OCI-LY7 (cell line): ENCODE results near the gene ATP6V0D1. TPM values are rescaled to one million over a fixed set of nuclear protein-coding genes. Genes with fewer than 3 reads are reported as not detected.

Experiments
- BruUV-seq: library from RNA; stranded (reverse); fragments of 400-500 nt; replicated peaks from 2 replicates; lab custom pipeline; 2021; lab: Mats Ljungman, UMichigan
- CTCF ChIA-PET: fragments of 300-600 bp; sonication (Branson Sonifier 250); formaldehyde crosslinking; loops from one replicate; lab custom pipeline; 2022; ENCODE audit warnings: antibody characterized with exemption; ENCODE audit not compliant: unreplicated experiment; lab: Charles Lee
- POLR2A ChIA-PET: fragments of 300-600 bp; sonication (Branson Sonifier 250); formaldehyde crosslinking; loops from one replicate; lab custom pipeline; 2022; ENCODE audit warnings: antibody characterized with exemption; lab: Charles Lee
- DNase-seq: peaks from one replicate; pipeline ENCODE4 v3.0.0-alpha.2; 2015; ENCODE audit warnings: low spot score
- H2AFZ ChIP-seq: fragments of 200-600 bp; sonication (generic), shearing (Covaris generic); 2 replicates; pipeline ENCODE4 v1.6.1; 2014; ENCODE audit warnings: mild to moderate bottlenecking, antibody characterized with exemption, low read length, moderate library complexity
- H3K27ac ChIP-seq: fragments of 200-600 bp; sonication (generic); 2 replicates; pipeline ENCODE4 v1.5.1; 2014; ENCODE audit warnings: mixed run types, low read depth, mild to moderate bottlenecking, moderate library complexity, low read length, inconsistent platforms; ENCODE audit not compliant: poor library complexity, severe bottlenecking
- H3K36me3 ChIP-seq: fragments of 200-600 bp; sonication (generic); 2 replicates; pipeline ENCODE4 v1.6.1; 2014; ENCODE audit warnings: mild to moderate bottlenecking, antibody characterized with exemption, low read length, moderate library complexity, mixed read lengths; ENCODE audit not compliant: insufficient read depth
- H3K4me1 ChIP-seq: fragments of 200-600 bp; sonication (generic); 2 replicates; pipeline ENCODE4 v1.5.1; 2014; ENCODE audit warnings: mild to moderate bottlenecking, low read length; ENCODE audit not compliant: insufficient read depth, poor library complexity, severe bottlenecking
- H3K4me2 ChIP-seq: fragments of 200-600 bp; sonication (generic); 2 replicates; pipeline ENCODE4 v1.6.1; 2014; ENCODE audit warnings: mild to moderate bottlenecking, low read length
- H3K4me3 ChIP-seq: fragments of 200-600 bp; sonication (generic); 2 replicates; pipeline ENCODE4 v1.5.1; 2014; ENCODE audit warnings: mild to moderate bottlenecking, low read depth, low read length; ENCODE audit not compliant: poor library complexity, severe bottlenecking
- H3K79me2 ChIP-seq: fragments of 200-600 bp; sonication (generic); 2 replicates; pipeline ENCODE4 v1.6.1; 2016; ENCODE audit warnings: low read depth, mild to moderate bottlenecking, low read length, moderate library complexity, mixed read lengths; ENCODE audit not compliant: insufficient read depth
- H3K9me2 ChIP-seq: fragments of 200-600 bp; sonication (generic); 2 replicates; pipeline ENCODE4 v1.6.1; 2016; ENCODE audit warnings: mild to moderate bottlenecking, low read length, mixed read lengths; ENCODE audit not compliant: insufficient read depth
- H3K9me3 ChIP-seq: fragments of 200-600 bp; sonication (generic); 2 replicates; pipeline ENCODE4 v1.6.1; 2014; ENCODE audit warnings: mild to moderate bottlenecking, mixed run types, low read length, mixed read lengths
- H4K20me1 ChIP-seq: fragments of 200-600 bp; sonication (generic); 2 replicates; pipeline ENCODE4 v1.6.1; 2014; ENCODE audit warnings: mild to moderate bottlenecking, antibody characterized with exemption, low read length, moderate library complexity, mixed read lengths; ENCODE audit not compliant: insufficient read depth
- CTCF ChIP-seq: fragments of 200-600 bp; sonication (generic); conservative IDR thresholded peaks from 2 replicates; pipeline ENCODE4 v1.5.1; 2014; ENCODE audit warnings: mild to moderate bottlenecking, antibody characterized with exemption, low read length, moderate library complexity, mixed read lengths
- EZH2phosphoT487 ChIP-seq: fragments of 200-600 bp; sonication (generic); IDR thresholded peaks from 2 replicates; pipeline ENCODE4 v1.6.1; 2018; ENCODE audit warnings: low read depth, borderline replicate concordance, mild to moderate bottlenecking, mixed run types, antibody characterized with exemption, low read length, moderate library complexity, mixed read lengths
- intact Hi-C: fragments of 100-400 bp; cut with micrococcal nuclease; formaldehyde crosslinking; loops from one replicate; pipeline ENCODE4 v1.10.0; 2022; ENCODE audit not compliant: unreplicated experiment
- total RNA-seq, 2 experiments: library from RNA; depleted of rRNA in 1 of 2; stranded (reverse); fragments of >200 nt in 1 of 2; shearing (Covaris generic) in 1 of 2; gene quantifications; 2 replicates each; pipeline ENCODE4 v1.2.3, GENCODE V29; 2014 to 2022

The ATP6V0D1 gene
- total RNA-seq, 2 experiments from 2014 or later: 24.4 to 38.0 TPM

- Histone ChIP-seq H3K9me3 (no peaks in the 10 kb centered on the region), H3K9me2 (no peaks in the 10 kb centered on the region), H3K4me2 (no peak overlapping the region), H3K27ac (no peak overlapping the region), H3K4me3 (no peak overlapping the region), H3K79me2 (no peaks in the 10 kb centered on the region), H3K4me1 (no peaks in the 10 kb centered on the region), H2AFZ (no peak overlapping the region), H3K36me3 (no peaks in the 10 kb centered on the region), H4K20me1 (no peaks in the 10 kb centered on the region)
- ChIA-PET CTCF (no interaction called here), POLR2A (no interaction called here)
- no TSS peak for BruUV-seq
- intact Hi-C loops: no loop called here
- TF ChIP-seq CTCF (no peak), EZH2phosphoT487 (no peak)
- no peak for DNase-seq
Observed at GRCh38 chr16:67409631-67410030, 71.3 kb downstream of the ATP6V0D1 start.

GRCh38 chr16:67407788-67408452, 73.0 kb downstream of the ATP6V0D1 start:
- no peaks in the 10 kb centered on the region for H3K9me2 ChIP-seq
- TF ChIP-seq CTCF (no peak), EZH2phosphoT487 (no peak)
- no peaks in the 10 kb centered on the region for H3K79me2 ChIP-seq
- H3K4me1 ChIP-seq: no peaks in the 10 kb centered on the region
- no peak overlapping the region for H2AFZ ChIP-seq
- H3K36me3 ChIP-seq: no peaks in the 10 kb centered on the region
- no TSS peak for BruUV-seq
- no peak overlapping the region for H3K4me2 ChIP-seq
- no peak overlapping the region for H3K4me3 ChIP-seq
- no peak for DNase-seq
- ChIA-PET POLR2A (no interaction called here), CTCF (no interaction called here)
- no peaks in the 10 kb centered on the region for H4K20me1 ChIP-seq
- no peaks in the 10 kb centered on the region for H3K9me3 ChIP-seq
- no peak overlapping the region for H3K27ac ChIP-seq
- intact Hi-C loops: no loop called here

- DNase-seq: no peak
- CTCF ChIA-PET: no interaction called here
- Histone ChIP-seq H3K4me1 (no peaks in the 10 kb centered on the region), H3K4me3 (no peak overlapping the region), H3K27ac (no peak overlapping the region), H3K36me3 (no peaks in the 10 kb centered on the region), H2AFZ (no peak overlapping the region), H3K4me2 (no peak overlapping the region), H3K9me3 (no peaks in the 10 kb centered on the region), H3K9me2 (no peaks in the 10 kb centered on the region), H4K20me1 (no peaks in the 10 kb centered on the region), H3K79me2 (no peaks in the 10 kb centered on the region)
- no TSS peak for BruUV-seq
- POLR2A ChIA-PET: no interaction called here
- intact Hi-C loops: no loop called here
- TF ChIP-seq CTCF (no peak), EZH2phosphoT487 (no peak)
Observed at GRCh38 chr16:67407176-67407787, 73.7 kb downstream of the ATP6V0D1 start.
